Measurements from ENCODE around the gene NFX1.

The NFX1 gene

GRCh38 chr9:33372900-33373299, 82.6 kb downstream of the NFX1 start:
- no peak overlapping the region for H3K27ac ChIP-seq (ENCODE audit: low read depth, low read length)
- H3K4me3 ChIP-seq (ENCODE audit: low read depth in 1 of 2, low read length in 2 of 2), result no peak overlapping the region
- no peaks in the 10 kb centered on the region for H3K27me3 ChIP-seq (ENCODE audit: control insufficient read depth in 1 of 2, insufficient read depth in 2 of 2, low read length in 2 of 2)
- H3K9ac ChIP-seq (ENCODE audit: low read length), result no peak overlapping the region
- H3K4me1 ChIP-seq (ENCODE audit: insufficient read depth, low read length), result no peaks in the 10 kb centered on the region
- H3K9me3 ChIP-seq (ENCODE audit: low read length), result no peaks in the 10 kb centered on the region
- H3K36me3 ChIP-seq (ENCODE audit: insufficient read depth, low read length), result peaks cover 21% of the 10 kb centered on the region

- Histone ChIP-seq H3K9me3 (ENCODE audit: low read length) (no peaks in the 10 kb centered on the region), H3K4me1 (ENCODE audit: insufficient read depth, low read length) (no peaks in the 10 kb centered on the region), H3K4me3 (ENCODE audit: low read depth in 1 of 2, low read length in 2 of 2) (no peak overlapping the region), H3K36me3 (ENCODE audit: insufficient read depth, low read length) (peaks cover 21% of the 10 kb centered on the region), H3K27ac (ENCODE audit: low read depth, low read length) (no peak overlapping the region), H3K9ac (ENCODE audit: low read length) (no peak overlapping the region), H3K27me3 (ENCODE audit: control insufficient read depth in 1 of 2, insufficient read depth in 2 of 2, low read length in 2 of 2) (no peaks in the 10 kb centered on the region)
Measured at GRCh38 chr9:33374190-33374589, 83.9 kb downstream of the NFX1 start.

- Histone ChIP-seq H3K27ac (ENCODE audit: low read depth, low read length) (no peak overlapping the region), H3K4me1 (ENCODE audit: insufficient read depth, low read length) (no peaks in the 10 kb centered on the region), H3K36me3 (ENCODE audit: insufficient read depth, low read length) (peaks cover 20% of the 10 kb centered on the region), H3K4me3 (ENCODE audit: low read depth in 1 of 2, low read length in 2 of 2) (no peak overlapping the region), H3K27me3 (ENCODE audit: control insufficient read depth in 1 of 2, insufficient read depth in 2 of 2, low read length in 2 of 2) (no peaks in the 10 kb centered on the region), H3K9ac (ENCODE audit: low read length) (no peak overlapping the region), H3K9me3 (ENCODE audit: low read length) (no peaks in the 10 kb centered on the region)
Measured at GRCh38 chr9:33374634-33375237, 84.4 kb downstream of the NFX1 start.

- peaks cover 14% of the 10 kb centered on the region for H3K36me3 ChIP-seq (ENCODE audit: insufficient read depth, low read length)
- no peaks in the 10 kb centered on the region for H3K9me3 ChIP-seq (ENCODE audit: low read length)
- H3K9ac ChIP-seq (ENCODE audit: low read length), result no peak overlapping the region
- no peaks in the 10 kb centered on the region for H3K27me3 ChIP-seq (ENCODE audit: control insufficient read depth in 1 of 2, insufficient read depth in 2 of 2, low read length in 2 of 2)
- no peak overlapping the region for H3K4me3 ChIP-seq (ENCODE audit: low read depth in 1 of 2, low read length in 2 of 2)
- no peaks in the 10 kb centered on the region for H3K4me1 ChIP-seq (ENCODE audit: insufficient read depth, low read length)
- H3K27ac ChIP-seq (ENCODE audit: low read depth, low read length), result no peak overlapping the region
Measured at GRCh38 chr9:33375238-33375840, 85.0 kb downstream of the NFX1 start.

GRCh38 chr9:33375841-33376321, 85.6 kb downstream of the NFX1 start:
- Histone ChIP-seq H3K27ac (ENCODE audit: low read depth, low read length) (no peak overlapping the region), H3K9me3 (ENCODE audit: low read length) (no peaks in the 10 kb centered on the region), H3K36me3 (ENCODE audit: insufficient read depth, low read length) (peaks cover 9% of the 10 kb centered on the region), H3K4me3 (ENCODE audit: low read depth in 1 of 2, low read length in 2 of 2) (no peak overlapping the region), H3K27me3 (ENCODE audit: control insufficient read depth in 1 of 2, insufficient read depth in 2 of 2, low read length in 2 of 2) (no peaks in the 10 kb centered on the region), H3K9ac (ENCODE audit: low read length) (no peak overlapping the region), H3K4me1 (ENCODE audit: insufficient read depth, low read length) (no peaks in the 10 kb centered on the region)

- Histone ChIP-seq H3K9me3 (ENCODE audit: low read length) (no peaks in the 10 kb centered on the region), H3K9ac (ENCODE audit: low read length) (no peak overlapping the region), H3K4me1 (ENCODE audit: insufficient read depth, low read length) (no peaks in the 10 kb centered on the region), H3K27ac (ENCODE audit: low read depth, low read length) (no peak overlapping the region), H3K36me3 (ENCODE audit: insufficient read depth, low read length) (no peaks in the 10 kb centered on the region), H3K27me3 (ENCODE audit: control insufficient read depth in 1 of 2, insufficient read depth in 2 of 2, low read length in 2 of 2) (no peaks in the 10 kb centered on the region), H3K4me3 (ENCODE audit: low read depth in 1 of 2, low read length in 2 of 2) (no peak overlapping the region)
Measured at GRCh38 chr9:33377089-33377715, 86.9 kb downstream of the NFX1 start.

GRCh38 chr9:33378121-33378795, 87.9 kb downstream of the NFX1 start:
- Histone ChIP-seq H3K4me3 (ENCODE audit: low read depth in 1 of 2, low read length in 2 of 2) (no peak overlapping the region), H3K4me1 (ENCODE audit: insufficient read depth, low read length) (no peaks in the 10 kb centered on the region), H3K9me3 (ENCODE audit: low read length) (no peaks in the 10 kb centered on the region), H3K27ac (ENCODE audit: low read depth, low read length) (no peak overlapping the region), H3K36me3 (ENCODE audit: insufficient read depth, low read length) (no peaks in the 10 kb centered on the region), H3K9ac (ENCODE audit: low read length) (no peak overlapping the region), H3K27me3 (ENCODE audit: control insufficient read depth in 1 of 2, insufficient read depth in 2 of 2, low read length in 2 of 2) (no peaks in the 10 kb centered on the region)

GRCh38 chr9:33379666-33380389, 89.5 kb downstream of the NFX1 start:
- H3K9ac ChIP-seq (ENCODE audit: low read length), result no peak overlapping the region
- no peaks in the 10 kb centered on the region for H3K27me3 ChIP-seq (ENCODE audit: control insufficient read depth in 1 of 2, insufficient read depth in 2 of 2, low read length in 2 of 2)
- no peak overlapping the region for H3K4me3 ChIP-seq (ENCODE audit: low read depth in 1 of 2, low read length in 2 of 2)
- H3K36me3 ChIP-seq (ENCODE audit: insufficient read depth, low read length), result no peaks in the 10 kb centered on the region
- H3K9me3 ChIP-seq (ENCODE audit: low read length), result no peaks in the 10 kb centered on the region
- no peak overlapping the region for H3K27ac ChIP-seq (ENCODE audit: low read depth, low read length)
- H3K4me1 ChIP-seq (ENCODE audit: insufficient read depth, low read length), result no peaks in the 10 kb centered on the region

GRCh38 chr9:33380390-33381094, 90.2 kb downstream of the NFX1 start:
- Histone ChIP-seq H3K27ac (ENCODE audit: low read depth, low read length) (no peak overlapping the region), H3K27me3 (ENCODE audit: control insufficient read depth in 1 of 2, insufficient read depth in 2 of 2, low read length in 2 of 2) (no peaks in the 10 kb centered on the region), H3K4me1 (ENCODE audit: insufficient read depth, low read length) (no peaks in the 10 kb centered on the region), H3K4me3 (ENCODE audit: low read depth in 1 of 2, low read length in 2 of 2) (no peak overlapping the region), H3K9me3 (ENCODE audit: low read length) (no peaks in the 10 kb centered on the region), H3K9ac (ENCODE audit: low read length) (no peak overlapping the region), H3K36me3 (ENCODE audit: insufficient read depth, low read length) (no peaks in the 10 kb centered on the region)

- no peaks in the 10 kb centered on the region for H3K9me3 ChIP-seq (ENCODE audit: low read length)
- H3K4me1 ChIP-seq (ENCODE audit: insufficient read depth, low read length), result no peaks in the 10 kb centered on the region
- no peak overlapping the region for H3K27ac ChIP-seq (ENCODE audit: low read depth, low read length)
- no peaks in the 10 kb centered on the region for H3K27me3 ChIP-seq (ENCODE audit: control insufficient read depth in 1 of 2, insufficient read depth in 2 of 2, low read length in 2 of 2)
- no peaks in the 10 kb centered on the region for H3K36me3 ChIP-seq (ENCODE audit: insufficient read depth, low read length)
- no peak overlapping the region for H3K4me3 ChIP-seq (ENCODE audit: low read depth in 1 of 2, low read length in 2 of 2)
- no peak overlapping the region for H3K9ac ChIP-seq (ENCODE audit: low read length)
Measured at GRCh38 chr9:33381231-33381791, 91.0 kb downstream of the NFX1 start.
